HEK293 (cell line): ENCODE data around the gene CNFN.
A peak's percentile ranks its signal among the peaks of the same experiment; 100 is the strongest.

Source experiments
- GLIS1 ChIP-seq: fragments of 450-650 bp; formaldehyde crosslinking; IDR thresholded peaks from 2 replicates; pipeline ENCODE4 v1.5.1; 2016; ENCODE audit warnings: missing biosample characterization, missing genetic modification characterization
- GLIS2 ChIP-seq: fragments of 450-650 bp; formaldehyde crosslinking; IDR thresholded peaks from 2 replicates; pipeline ENCODE4 v1.5.1; 2016; ENCODE audit warnings: missing biosample characterization, missing genetic modification characterization
- HOXD13 ChIP-seq: sonication (generic); formaldehyde crosslinking; IDR thresholded peaks from 2 replicates; pipeline ENCODE4 v1.8.0; 2022; ENCODE audit warnings: missing genetic modification reagents, borderline replicate concordance
- KLF7 ChIP-seq: fragments of 450-650 bp; formaldehyde crosslinking; IDR thresholded peaks from 2 replicates; pipeline ENCODE4 v1.5.1; 2016; ENCODE audit warnings: missing biosample characterization, missing genetic modification characterization, borderline replicate concordance
- OSR2 ChIP-seq: fragments of 450-650 bp; formaldehyde crosslinking; IDR thresholded peaks from 2 replicates; pipeline ENCODE4 v1.5.1; 2016; ENCODE audit warnings: missing biosample characterization, missing genetic modification characterization
- TRIM28 ChIP-seq: IDR thresholded peaks from 2 replicates; pipeline ENCODE4 v1.6.1; 2011; ENCODE audit warnings: low read length, control low read depth, borderline replicate concordance
- ZBTB21 ChIP-seq: fragments of 450-650 bp; formaldehyde crosslinking; IDR thresholded peaks from 2 replicates; pipeline ENCODE4 v1.5.1; 2017; ENCODE audit warnings: missing biosample characterization, missing genetic modification characterization
- ZBTB7A ChIP-seq: fragments of 450-650 bp; formaldehyde crosslinking; IDR thresholded peaks from 2 replicates; pipeline ENCODE4 v1.5.1; 2016; ENCODE audit warnings: low read depth, missing biosample characterization, missing genetic modification characterization
- ZNF248 ChIP-seq: fragments of 450-650 bp; formaldehyde crosslinking; IDR thresholded peaks from 2 replicates; pipeline ENCODE4 v1.5.1; 2017; ENCODE audit warnings: missing biosample characterization, missing genetic modification characterization
- ZNF366 ChIP-seq: fragments of 450-650 bp; formaldehyde crosslinking; conservative IDR thresholded peaks from 2 replicates; pipeline ENCODE4 v1.5.1; 2016; ENCODE audit warnings: missing biosample characterization, missing genetic modification characterization
- ZNF37A ChIP-seq: fragments of 450-650 bp; IDR thresholded peaks from 2 replicates; pipeline ENCODE4 v1.5.1; 2018; ENCODE audit warnings: missing biosample characterization, missing genetic modification characterization
- ZNF473 ChIP-seq: fragments of 450-650 bp; formaldehyde crosslinking; IDR thresholded peaks from 2 replicates; pipeline ENCODE4 v1.5.1; 2017; ENCODE audit warnings: missing biosample characterization, missing genetic modification characterization
- ZNF558 ChIP-seq: fragments of 450-650 bp; formaldehyde crosslinking; IDR thresholded peaks from 2 replicates; pipeline ENCODE4 v1.5.1; 2016; ENCODE audit warnings: missing biosample characterization, missing genetic modification characterization
- ZNF654 ChIP-seq: fragments of 450-650 bp; formaldehyde crosslinking; IDR thresholded peaks from 2 replicates; pipeline ENCODE4 v1.5.1; 2016; ENCODE audit warnings: low read depth, missing biosample characterization, missing genetic modification characterization
- ZSCAN30 ChIP-seq: fragments of 450-650 bp; IDR thresholded peaks from 2 replicates; pipeline ENCODE4 v1.5.1; 2018; ENCODE audit warnings: missing biosample characterization, mild to moderate bottlenecking, missing genetic modification characterization, moderate library complexity
- TF ChIP-seq, protein P1 (sequence below): fragments of 450-650 bp; formaldehyde crosslinking; IDR thresholded peaks from 2 replicates; pipeline ENCODE4 v1.5.1; 2016; ENCODE audit warnings: missing biosample characterization, missing genetic modification characterization
- TF ChIP-seq, protein P2 (sequence below): fragments of 450-650 bp; formaldehyde crosslinking; IDR thresholded peaks from 2 replicates; pipeline ENCODE4 v1.5.1; 2016; ENCODE audit warnings: missing biosample characterization, missing genetic modification characterization
- TF ChIP-seq, protein P3 (sequence below): fragments of 450-650 bp; formaldehyde crosslinking; IDR thresholded peaks from 2 replicates; pipeline ENCODE4 v1.5.1; 2017; ENCODE audit warnings: missing biosample characterization, missing genetic modification characterization
- TF ChIP-seq, protein P4 (sequence below): fragments of 450-650 bp; formaldehyde crosslinking; IDR thresholded peaks from 2 replicates; pipeline ENCODE4 v1.5.1; 2017; ENCODE audit warnings: missing biosample characterization, mild to moderate bottlenecking, missing genetic modification characterization, moderate library complexity
- TF ChIP-seq, protein P5 (sequence below): fragments of 450-650 bp; formaldehyde crosslinking; IDR thresholded peaks from 2 replicates; pipeline ENCODE4 v1.5.1; 2017; ENCODE audit warnings: missing biosample characterization, missing genetic modification characterization
- TF ChIP-seq, protein P6 (sequence below): fragments of 450-650 bp; formaldehyde crosslinking; IDR thresholded peaks from 2 replicates; pipeline ENCODE4 v1.5.1; 2017; ENCODE audit warnings: missing biosample characterization, missing genetic modification characterization
- TF ChIP-seq, protein P7 (sequence below): fragments of 450-650 bp; formaldehyde crosslinking; IDR thresholded peaks from 2 replicates; pipeline ENCODE4 v1.5.1; 2017; ENCODE audit warnings: missing biosample characterization, missing genetic modification characterization
- TF ChIP-seq, protein P8 (sequence below): fragments of 450-650 bp; formaldehyde crosslinking; IDR thresholded peaks from 2 replicates; pipeline ENCODE4 v1.5.1; 2016; ENCODE audit warnings: missing biosample characterization, missing genetic modification characterization

The CNFN gene

DNA sequence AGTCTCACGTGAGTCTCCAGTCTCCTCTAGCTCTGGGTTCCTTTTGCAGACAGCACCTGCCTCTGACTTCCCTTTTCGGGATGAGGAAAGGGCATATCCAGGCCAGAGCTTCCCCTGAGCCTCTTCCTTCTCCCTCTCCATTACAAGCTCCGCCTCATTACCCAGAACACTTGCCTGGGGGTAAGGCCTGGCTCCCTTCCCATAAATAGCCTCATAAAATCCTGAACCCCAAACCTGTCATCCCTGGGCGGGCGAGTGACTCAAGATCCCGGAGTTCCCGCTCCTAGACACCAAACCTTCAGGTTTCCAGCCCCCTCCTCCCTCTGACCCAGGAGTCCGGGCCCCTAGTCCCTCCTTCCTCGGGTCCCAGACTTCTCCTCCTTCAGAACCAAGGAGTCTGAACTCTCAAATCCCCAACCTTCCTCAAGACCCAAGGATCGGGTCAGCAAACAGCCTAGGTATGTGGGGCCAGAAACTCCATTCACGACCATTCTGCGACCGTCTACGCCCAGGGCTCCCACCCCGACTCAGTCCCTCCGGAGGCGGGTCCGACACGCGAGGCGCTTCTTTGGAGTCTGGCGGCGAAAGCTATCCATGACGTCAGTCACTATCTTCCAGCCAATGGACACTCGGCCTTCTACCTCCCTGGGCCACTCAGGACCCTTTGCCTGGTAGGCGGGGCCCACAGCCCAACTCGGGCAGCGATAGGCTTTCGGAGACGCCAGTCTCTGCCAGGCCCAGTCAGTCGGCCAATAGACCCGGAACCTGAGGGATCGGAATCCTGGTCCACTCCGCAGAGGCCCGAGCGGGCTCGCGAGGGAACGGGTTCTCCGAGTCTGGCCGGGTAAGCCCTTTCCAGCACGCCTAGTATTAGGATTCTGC, 6.5 kb upstream of the CNFN start (continued):
- TF ChIP-seq, protein P1, sequence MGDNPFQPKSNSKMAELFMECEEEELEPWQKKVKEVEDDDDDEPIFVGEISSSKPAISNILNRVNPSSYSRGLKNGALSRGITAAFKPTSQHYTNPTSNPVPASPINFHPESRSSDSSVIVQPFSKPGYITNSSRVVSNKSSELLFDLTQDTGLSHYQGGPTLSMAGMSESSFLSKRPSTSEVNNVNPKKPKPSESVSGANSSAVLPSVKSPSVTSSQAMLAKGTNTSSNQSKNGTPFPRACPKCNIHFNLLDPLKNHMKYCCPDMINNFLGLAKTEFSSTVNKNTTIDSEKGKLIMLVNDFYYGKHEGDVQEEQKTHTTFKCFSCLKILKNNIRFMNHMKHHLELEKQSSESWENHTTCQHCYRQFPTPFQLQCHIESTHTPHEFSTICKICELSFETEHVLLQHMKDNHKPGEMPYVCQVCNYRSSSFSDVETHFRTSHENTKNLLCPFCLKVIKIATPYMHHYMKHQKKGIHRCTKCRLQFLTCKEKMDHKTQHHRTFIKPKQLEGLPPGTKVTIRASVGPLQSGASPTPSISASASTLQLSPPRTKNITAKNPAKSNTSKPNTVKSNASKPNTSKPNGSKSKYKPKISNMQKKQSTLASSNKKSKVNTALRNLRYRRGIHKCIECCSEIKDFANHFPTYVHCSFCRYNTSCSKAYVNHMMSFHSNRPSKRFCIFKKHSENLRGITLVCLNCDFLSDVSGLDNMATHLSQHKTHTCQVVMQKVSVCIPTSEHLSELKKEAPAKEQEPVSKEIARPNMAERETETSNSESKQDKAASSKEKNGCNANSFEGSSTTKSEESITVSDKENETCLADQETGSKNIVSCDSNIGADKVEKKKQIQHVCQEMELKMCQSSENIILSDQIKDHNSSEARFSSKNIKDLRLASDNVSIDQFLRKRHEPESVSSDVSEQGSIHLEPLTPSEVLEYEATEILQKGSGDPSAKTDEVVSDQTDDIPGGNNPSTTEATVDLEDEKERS (tag by site-specific recombination) = no peak
- TF ChIP-seq, protein P2, sequence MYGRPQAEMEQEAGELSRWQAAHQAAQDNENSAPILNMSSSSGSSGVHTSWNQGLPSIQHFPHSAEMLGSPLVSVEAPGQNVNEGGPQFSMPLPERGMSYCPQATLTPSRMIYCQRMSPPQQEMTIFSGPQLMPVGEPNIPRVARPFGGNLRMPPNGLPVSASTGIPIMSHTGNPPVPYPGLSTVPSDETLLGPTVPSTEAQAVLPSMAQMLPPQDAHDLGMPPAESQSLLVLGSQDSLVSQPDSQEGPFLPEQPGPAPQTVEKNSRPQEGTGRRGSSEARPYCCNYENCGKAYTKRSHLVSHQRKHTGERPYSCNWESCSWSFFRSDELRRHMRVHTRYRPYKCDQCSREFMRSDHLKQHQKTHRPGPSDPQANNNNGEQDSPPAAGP (tag by site-specific recombination) = no peak; the same call in 1 of the 2 replicates
- TF ChIP-seq OSR2 (tag by site-specific recombination) = no peak
- no peak for TF ChIP-seq ZNF248 (tag by site-specific recombination)
- TF ChIP-seq, protein P3, sequence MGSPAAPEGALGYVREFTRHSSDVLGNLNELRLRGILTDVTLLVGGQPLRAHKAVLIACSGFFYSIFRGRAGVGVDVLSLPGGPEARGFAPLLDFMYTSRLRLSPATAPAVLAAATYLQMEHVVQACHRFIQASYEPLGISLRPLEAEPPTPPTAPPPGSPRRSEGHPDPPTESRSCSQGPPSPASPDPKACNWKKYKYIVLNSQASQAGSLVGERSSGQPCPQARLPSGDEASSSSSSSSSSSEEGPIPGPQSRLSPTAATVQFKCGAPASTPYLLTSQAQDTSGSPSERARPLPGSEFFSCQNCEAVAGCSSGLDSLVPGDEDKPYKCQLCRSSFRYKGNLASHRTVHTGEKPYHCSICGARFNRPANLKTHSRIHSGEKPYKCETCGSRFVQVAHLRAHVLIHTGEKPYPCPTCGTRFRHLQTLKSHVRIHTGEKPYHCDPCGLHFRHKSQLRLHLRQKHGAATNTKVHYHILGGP = no peak
- TF ChIP-seq, protein P4, sequence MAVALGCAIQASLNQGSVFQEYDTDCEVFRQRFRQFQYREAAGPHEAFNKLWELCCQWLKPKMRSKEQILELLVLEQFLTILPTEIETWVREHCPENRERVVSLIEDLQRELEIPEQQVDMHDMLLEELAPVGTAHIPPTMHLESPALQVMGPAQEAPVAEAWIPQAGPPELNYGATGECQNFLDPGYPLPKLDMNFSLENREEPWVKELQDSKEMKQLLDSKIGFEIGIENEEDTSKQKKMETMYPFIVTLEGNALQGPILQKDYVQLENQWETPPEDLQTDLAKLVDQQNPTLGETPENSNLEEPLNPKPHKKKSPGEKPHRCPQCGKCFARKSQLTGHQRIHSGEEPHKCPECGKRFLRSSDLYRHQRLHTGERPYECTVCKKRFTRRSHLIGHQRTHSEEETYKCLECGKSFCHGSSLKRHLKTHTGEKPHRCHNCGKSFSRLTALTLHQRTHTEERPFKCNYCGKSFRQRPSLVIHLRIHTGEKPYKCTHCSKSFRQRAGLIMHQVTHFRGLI = 0 out of 2 replicates have a peak, but pooled peaks have one; percentile 31
- no peak for TF ChIP-seq HOXD13 (CRISPR knock-in tag)
- TF ChIP-seq ZSCAN30 (tag by site-specific recombination) = peak; percentile 68; the same call in 1 of the 2 replicates
- TF ChIP-seq, protein P5, sequence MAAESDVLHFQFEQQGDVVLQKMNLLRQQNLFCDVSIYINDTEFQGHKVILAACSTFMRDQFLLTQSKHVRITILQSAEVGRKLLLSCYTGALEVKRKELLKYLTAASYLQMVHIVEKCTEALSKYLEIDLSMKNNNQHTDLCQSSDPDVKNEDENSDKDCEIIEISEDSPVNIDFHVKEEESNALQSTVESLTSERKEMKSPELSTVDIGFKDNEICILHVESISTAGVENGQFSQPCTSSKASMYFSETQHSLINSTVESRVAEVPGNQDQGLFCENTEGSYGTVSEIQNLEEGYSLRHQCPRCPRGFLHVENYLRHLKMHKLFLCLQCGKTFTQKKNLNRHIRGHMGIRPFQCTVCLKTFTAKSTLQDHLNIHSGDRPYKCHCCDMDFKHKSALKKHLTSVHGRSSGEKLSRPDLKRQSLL (tag by site-specific recombination) = peak; percentile 56; the same call in 1 of the 2 replicates
- TF ChIP-seq TRIM28 = no peak
- peak; percentile 83 for TF ChIP-seq ZBTB21 (tag by site-specific recombination)
- TF ChIP-seq ZNF37A = no peak
- no peak for TF ChIP-seq ZNF654 (tag by site-specific recombination)
- TF ChIP-seq ZNF558 = peak; percentile 31; the same call in 1 of the 2 replicates
- peak; percentile 67; the same call in 1 of the 2 replicates for TF ChIP-seq KLF7 (tag by site-specific recombination)
- no peak for TF ChIP-seq ZNF473 (tag by site-specific recombination)
- TF ChIP-seq, protein P6, sequence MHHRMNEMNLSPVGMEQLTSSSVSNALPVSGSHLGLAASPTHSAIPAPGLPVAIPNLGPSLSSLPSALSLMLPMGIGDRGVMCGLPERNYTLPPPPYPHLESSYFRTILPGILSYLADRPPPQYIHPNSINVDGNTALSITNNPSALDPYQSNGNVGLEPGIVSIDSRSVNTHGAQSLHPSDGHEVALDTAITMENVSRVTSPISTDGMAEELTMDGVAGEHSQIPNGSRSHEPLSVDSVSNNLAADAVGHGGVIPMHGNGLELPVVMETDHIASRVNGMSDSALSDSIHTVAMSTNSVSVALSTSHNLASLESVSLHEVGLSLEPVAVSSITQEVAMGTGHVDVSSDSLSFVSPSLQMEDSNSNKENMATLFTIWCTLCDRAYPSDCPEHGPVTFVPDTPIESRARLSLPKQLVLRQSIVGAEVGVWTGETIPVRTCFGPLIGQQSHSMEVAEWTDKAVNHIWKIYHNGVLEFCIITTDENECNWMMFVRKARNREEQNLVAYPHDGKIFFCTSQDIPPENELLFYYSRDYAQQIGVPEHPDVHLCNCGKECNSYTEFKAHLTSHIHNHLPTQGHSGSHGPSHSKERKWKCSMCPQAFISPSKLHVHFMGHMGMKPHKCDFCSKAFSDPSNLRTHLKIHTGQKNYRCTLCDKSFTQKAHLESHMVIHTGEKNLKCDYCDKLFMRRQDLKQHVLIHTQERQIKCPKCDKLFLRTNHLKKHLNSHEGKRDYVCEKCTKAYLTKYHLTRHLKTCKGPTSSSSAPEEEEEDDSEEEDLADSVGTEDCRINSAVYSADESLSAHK (tag by site-specific recombination) = peak; percentile 63; the same call in 1 of the 2 replicates
- peak; percentile 68 for TF ChIP-seq GLIS1 (tag by site-specific recombination)
- peak; percentile 76 for TF ChIP-seq ZBTB7A (tag by site-specific recombination)
- TF ChIP-seq, protein P7, sequence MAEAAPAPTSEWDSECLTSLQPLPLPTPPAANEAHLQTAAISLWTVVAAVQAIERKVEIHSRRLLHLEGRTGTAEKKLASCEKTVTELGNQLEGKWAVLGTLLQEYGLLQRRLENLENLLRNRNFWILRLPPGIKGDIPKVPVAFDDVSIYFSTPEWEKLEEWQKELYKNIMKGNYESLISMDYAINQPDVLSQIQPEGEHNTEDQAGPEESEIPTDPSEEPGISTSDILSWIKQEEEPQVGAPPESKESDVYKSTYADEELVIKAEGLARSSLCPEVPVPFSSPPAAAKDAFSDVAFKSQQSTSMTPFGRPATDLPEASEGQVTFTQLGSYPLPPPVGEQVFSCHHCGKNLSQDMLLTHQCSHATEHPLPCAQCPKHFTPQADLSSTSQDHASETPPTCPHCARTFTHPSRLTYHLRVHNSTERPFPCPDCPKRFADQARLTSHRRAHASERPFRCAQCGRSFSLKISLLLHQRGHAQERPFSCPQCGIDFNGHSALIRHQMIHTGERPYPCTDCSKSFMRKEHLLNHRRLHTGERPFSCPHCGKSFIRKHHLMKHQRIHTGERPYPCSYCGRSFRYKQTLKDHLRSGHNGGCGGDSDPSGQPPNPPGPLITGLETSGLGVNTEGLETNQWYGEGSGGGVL (tag by site-specific recombination) = peak; percentile 95
- TF ChIP-seq, protein P8, sequence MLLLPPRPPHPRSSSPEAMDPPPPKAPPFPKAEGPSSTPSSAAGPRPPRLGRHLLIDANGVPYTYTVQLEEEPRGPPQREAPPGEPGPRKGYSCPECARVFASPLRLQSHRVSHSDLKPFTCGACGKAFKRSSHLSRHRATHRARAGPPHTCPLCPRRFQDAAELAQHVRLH (tag by site-specific recombination) = peak; percentile 63
- peak; percentile 86 for TF ChIP-seq GLIS2 (tag by site-specific recombination)
- TF ChIP-seq ZNF366 (tag by site-specific recombination) = peak; percentile 69
